ENCODE results near the gene YKT6. TPM values are rescaled to one million over a fixed set of nuclear protein-coding genes. Genes with fewer than 3 reads are reported as not detected.
"Not testable (repeated sequence)": the region's sequence is repeated elsewhere in the genome, so short reads cannot be mapped to it uniquely, and the experiment has no call there.

YKT6 gene
- total and polyA plus RNA-seq, 3 donors from 2014 or later = 66.5 to 85.9 (median 72.3) TPM

DNA sequence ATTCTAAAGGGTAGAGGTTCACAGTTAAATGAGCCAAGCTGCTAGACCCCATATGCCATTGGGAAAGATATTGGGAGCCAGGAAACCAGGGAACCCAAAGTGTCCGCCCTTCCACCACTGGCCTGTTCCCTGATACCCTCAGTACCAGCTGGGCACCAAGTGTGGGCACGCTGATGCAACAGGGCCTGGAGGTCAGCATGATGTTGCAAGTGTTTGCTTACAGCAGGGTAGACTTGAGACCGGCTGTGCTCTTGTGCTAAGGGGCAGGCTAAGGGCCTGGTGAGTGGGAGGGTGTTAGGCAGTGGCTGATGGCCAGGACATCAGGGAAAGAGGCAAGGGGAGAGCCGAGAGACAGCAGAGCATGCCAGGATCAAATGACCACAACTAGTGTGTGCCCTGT is 38.6 kb upstream of the YKT6 start:
- Histone ChIP-seq H3K4me3 (no peak overlapping the region), H3K36me3 (ENCODE audit: low read depth, missing control alignments) (no peaks in the 10 kb centered on the region), H3K27me3 (no peaks in the 10 kb centered on the region), H3K4me1 (no peaks in the 10 kb centered on the region), H3K27ac (no peak overlapping the region), H3K9me3 (no peaks in the 10 kb centered on the region)
- TF ChIP-seq, protein P1, sequence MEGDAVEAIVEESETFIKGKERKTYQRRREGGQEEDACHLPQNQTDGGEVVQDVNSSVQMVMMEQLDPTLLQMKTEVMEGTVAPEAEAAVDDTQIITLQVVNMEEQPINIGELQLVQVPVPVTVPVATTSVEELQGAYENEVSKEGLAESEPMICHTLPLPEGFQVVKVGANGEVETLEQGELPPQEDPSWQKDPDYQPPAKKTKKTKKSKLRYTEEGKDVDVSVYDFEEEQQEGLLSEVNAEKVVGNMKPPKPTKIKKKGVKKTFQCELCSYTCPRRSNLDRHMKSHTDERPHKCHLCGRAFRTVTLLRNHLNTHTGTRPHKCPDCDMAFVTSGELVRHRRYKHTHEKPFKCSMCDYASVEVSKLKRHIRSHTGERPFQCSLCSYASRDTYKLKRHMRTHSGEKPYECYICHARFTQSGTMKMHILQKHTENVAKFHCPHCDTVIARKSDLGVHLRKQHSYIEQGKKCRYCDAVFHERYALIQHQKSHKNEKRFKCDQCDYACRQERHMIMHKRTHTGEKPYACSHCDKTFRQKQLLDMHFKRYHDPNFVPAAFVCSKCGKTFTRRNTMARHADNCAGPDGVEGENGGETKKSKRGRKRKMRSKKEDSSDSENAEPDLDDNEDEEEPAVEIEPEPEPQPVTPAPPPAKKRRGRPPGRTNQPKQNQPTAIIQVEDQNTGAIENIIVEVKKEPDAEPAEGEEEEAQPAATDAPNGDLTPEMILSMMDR (IDR thresholded peaks at IDR 0.05) = no peak
- TF ChIP-seq POLR2A (IDR thresholded peaks at IDR 0.05) = no peak
- intact Hi-C loops (cut with DNase I; ENCODE audit: low total_unique reads) = no loop called here
- DNase-seq = no peak
- 79 to 90% methylated on average over 4 of the region's 4 CpGs for WGBS, 2 donors

DNA sequence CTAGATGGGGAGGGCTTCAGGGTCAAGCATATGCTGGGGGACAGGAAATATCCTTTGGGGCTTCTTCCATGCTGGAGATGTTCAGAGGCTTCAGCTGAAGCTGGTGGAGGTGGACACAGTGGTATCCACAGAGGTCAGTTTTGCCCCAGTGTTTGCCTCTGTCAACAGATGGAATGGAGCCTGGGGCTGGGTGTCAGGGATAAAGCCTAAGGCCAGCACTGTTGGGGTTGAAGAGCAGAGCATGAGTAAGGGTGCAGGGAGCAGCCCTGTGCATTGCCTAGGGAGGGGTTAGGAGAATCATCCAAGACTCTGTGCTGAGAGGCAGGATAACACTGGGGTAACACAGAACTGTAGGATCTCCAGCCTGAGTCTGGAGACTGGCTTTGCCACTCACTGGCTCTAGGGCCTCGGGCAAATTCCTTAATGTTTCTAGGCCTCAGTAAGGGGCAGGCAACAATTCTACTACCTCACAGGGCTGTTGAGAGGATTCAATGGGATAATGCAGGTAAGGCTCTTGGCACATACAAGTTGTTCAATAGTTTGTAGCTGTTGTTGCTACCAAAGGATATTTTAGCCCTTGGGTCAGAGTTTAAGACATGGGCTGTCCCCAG is 37.9 kb upstream of the YKT6 start:
- 88% methylated on average over 1 of the region's 1 CpG; no CpG with 5 or more reads in 1 of the 2 donors for WGBS, 2 donors
- no peak for TF ChIP-seq POLR2A (IDR thresholded peaks at IDR 0.05)
- TF ChIP-seq, protein P1 (IDR thresholded peaks at IDR 0.05) = no peak
- intact Hi-C loops (cut with DNase I; ENCODE audit: low total_unique reads) = no loop called here

GRCh38 chr7:44163591-44163990 is 37.2 kb upstream of the YKT6 start:
- TF ChIP-seq, protein P1 (IDR thresholded peaks at IDR 0.05) = no peak
- TF ChIP-seq POLR2A (IDR thresholded peaks at IDR 0.05) = no peak
- no peaks in the 10 kb centered on the region for H3K27me3 ChIP-seq
- WGBS, 2 donors = 54 to 58% methylated on average over 1 of the region's 1 CpG
- no peaks in the 10 kb centered on the region for H3K4me1 ChIP-seq
- intact Hi-C loops (cut with DNase I; ENCODE audit: low total_unique reads) = no loop called here
- no peak overlapping the region for H3K27ac ChIP-seq
- H3K36me3 ChIP-seq (ENCODE audit: low read depth, missing control alignments) = no peaks in the 10 kb centered on the region
- H3K4me3 ChIP-seq = no peak overlapping the region
- DNase-seq = no peak
- no peaks in the 10 kb centered on the region for H3K9me3 ChIP-seq

More for the DNA sequence above, 37.9 kb upstream of the YKT6 start:
- no peaks in the 10 kb centered on the region for H3K36me3 ChIP-seq (ENCODE audit: low read depth, missing control alignments)
- H3K27me3 ChIP-seq = no peaks in the 10 kb centered on the region
- H3K9me3 ChIP-seq = no peaks in the 10 kb centered on the region
- H3K4me3 ChIP-seq = no peak overlapping the region
- H3K4me1 ChIP-seq = no peaks in the 10 kb centered on the region
- no peak for DNase-seq
- no peak overlapping the region for H3K27ac ChIP-seq

DNA sequence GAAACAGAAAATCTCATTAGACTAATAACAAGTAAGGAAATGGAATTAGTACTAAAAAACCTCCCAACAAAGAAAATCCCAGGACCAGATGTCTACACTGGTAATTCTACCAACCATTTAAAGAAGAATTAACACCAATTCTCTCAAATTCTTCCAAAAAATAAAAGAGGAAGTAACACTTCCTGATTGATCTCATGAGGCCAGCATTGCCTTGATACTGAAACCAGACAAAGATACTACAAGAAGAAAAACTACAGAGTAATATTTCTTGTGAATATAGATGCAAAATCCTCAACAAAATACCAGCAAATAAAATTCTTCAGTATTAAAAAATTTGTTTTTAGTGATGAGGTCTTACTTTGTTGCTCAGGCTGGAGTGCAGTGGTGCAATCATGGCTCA is 32.9 kb upstream of the YKT6 start:
- intact Hi-C loops (cut with DNase I; ENCODE audit: low total_unique reads) = no loop called here
- TF ChIP-seq POLR2A (IDR thresholded peaks at IDR 0.05) = no peak
- TF ChIP-seq, protein P1 (IDR thresholded peaks at IDR 0.05) = no peak
- H3K27ac ChIP-seq = no peak overlapping the region
- no peak for DNase-seq
- H3K36me3 ChIP-seq (ENCODE audit: low read depth, missing control alignments) = no peaks in the 10 kb centered on the region
- no peaks in the 10 kb centered on the region for H3K4me1 ChIP-seq
- H3K27me3 ChIP-seq = no peaks in the 10 kb centered on the region
- no peak overlapping the region for H3K4me3 ChIP-seq
- no peaks in the 10 kb centered on the region for H3K9me3 ChIP-seq

- H3K4me1 ChIP-seq; DNase-seq; H3K36me3 ChIP-seq (ENCODE audit: low read depth, missing control alignments); intact Hi-C loops (cut with DNase I; ENCODE audit: low total_unique reads); H3K9me3 ChIP-seq; H3K27me3 ChIP-seq; H3K4me3 ChIP-seq; H3K27ac ChIP-seq: not testable (repeated sequence)
- 93 to 94% methylated on average over 9 of the region's 9 CpGs for WGBS, 2 donors
Observed at GRCh38 chr7:44171901-44172300, 28.9 kb upstream of the YKT6 start.

Data from testis (tissue), 3 donors.